ENCODE results near the gene MANBA. TPM values are rescaled to one million over a fixed set of nuclear protein-coding genes. Genes with fewer than 3 reads are reported as not detected.

The MANBA gene
- total RNA-seq, 4 donors from 2014 or later: 26.2 to 31.0 (median 27.7) TPM

- peaks cover 9 to 96% of the 10 kb centered on the region in 2 donors for H3K36me3 ChIP-seq
- ATAC-seq: no peak
- WGBS, 2 donors (ENCODE audit: low coverage in 1 of 2): 38 to 83% methylated on average over 1 of the region's 1 CpG
- no peak overlapping the region for H3K27ac ChIP-seq
- no peak overlapping the region for H3K4me3 ChIP-seq
- no peaks in the 10 kb centered on the region for H3K4me1 ChIP-seq
- no peaks in the 10 kb centered on the region for H3K9me3 ChIP-seq
- TF ChIP-seq, protein P1, sequence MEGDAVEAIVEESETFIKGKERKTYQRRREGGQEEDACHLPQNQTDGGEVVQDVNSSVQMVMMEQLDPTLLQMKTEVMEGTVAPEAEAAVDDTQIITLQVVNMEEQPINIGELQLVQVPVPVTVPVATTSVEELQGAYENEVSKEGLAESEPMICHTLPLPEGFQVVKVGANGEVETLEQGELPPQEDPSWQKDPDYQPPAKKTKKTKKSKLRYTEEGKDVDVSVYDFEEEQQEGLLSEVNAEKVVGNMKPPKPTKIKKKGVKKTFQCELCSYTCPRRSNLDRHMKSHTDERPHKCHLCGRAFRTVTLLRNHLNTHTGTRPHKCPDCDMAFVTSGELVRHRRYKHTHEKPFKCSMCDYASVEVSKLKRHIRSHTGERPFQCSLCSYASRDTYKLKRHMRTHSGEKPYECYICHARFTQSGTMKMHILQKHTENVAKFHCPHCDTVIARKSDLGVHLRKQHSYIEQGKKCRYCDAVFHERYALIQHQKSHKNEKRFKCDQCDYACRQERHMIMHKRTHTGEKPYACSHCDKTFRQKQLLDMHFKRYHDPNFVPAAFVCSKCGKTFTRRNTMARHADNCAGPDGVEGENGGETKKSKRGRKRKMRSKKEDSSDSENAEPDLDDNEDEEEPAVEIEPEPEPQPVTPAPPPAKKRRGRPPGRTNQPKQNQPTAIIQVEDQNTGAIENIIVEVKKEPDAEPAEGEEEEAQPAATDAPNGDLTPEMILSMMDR (IDR thresholded peaks at IDR 0.05): no peak
- TF ChIP-seq POLR2A (IDR thresholded peaks at IDR 0.05) (no peak), POLR2AphosphoS5 (IDR thresholded peaks at IDR 0.05) (no peak), EP300 (IDR thresholded peaks at IDR 0.05) (no peak)
- H3K27me3 ChIP-seq: no peaks in the 10 kb centered on the region
These were observed 162.5 kb downstream of the MANBA start for GRCh38 chr4:102598086-102598761.

GRCh38 chr4:102596532-102596931, 164.2 kb downstream of the MANBA start:
- Histone ChIP-seq H3K4me3 (no peak overlapping the region), H3K36me3 (peaks cover 9 to 86% of the 10 kb centered on the region in 2 donors), H3K27me3 (no peaks in the 10 kb centered on the region), H3K9me3 (no peaks in the 10 kb centered on the region), H3K27ac (no peak overlapping the region), H3K4me1 (no peaks in the 10 kb centered on the region)
- 77 to 93% methylated on average over 4 of the region's 4 CpGs for WGBS, 2 donors (ENCODE audit: low coverage in 1 of 2)
- TF ChIP-seq, protein P1 (IDR thresholded peaks at IDR 0.05): no peak
- TF ChIP-seq POLR2AphosphoS5 (IDR thresholded peaks at IDR 0.05): no peak
- no peak for TF ChIP-seq EP300 (IDR thresholded peaks at IDR 0.05)
- no peak for TF ChIP-seq POLR2A (IDR thresholded peaks at IDR 0.05)
- ATAC-seq: no peak

DNA sequence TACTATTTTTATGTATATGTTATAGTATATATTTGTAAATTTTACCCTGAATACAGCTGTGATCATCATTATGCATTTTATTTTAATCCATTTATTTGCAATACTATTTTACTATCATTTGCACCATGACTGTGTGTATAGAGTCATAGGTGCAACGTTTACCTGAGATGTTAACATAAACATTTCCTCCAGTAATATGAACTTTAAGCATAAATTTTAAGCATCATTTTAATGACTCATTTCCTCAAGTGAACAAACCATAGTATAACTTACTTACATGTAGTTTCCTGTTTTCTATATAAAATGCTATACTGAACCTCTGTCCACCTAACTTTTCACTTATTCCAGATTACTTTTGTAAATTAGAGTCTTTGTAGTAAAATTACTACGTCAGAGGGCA, 166.8 kb downstream of the MANBA start:
- WGBS, 2 donors (ENCODE audit: low coverage in 1 of 2): 77 to 82% methylated on average over 2 of the region's 2 CpGs
- Histone ChIP-seq H3K27ac (no peak overlapping the region), H3K9me3 (no peaks in the 10 kb centered on the region), H3K27me3 (no peaks in the 10 kb centered on the region), H3K4me1 (no peaks in the 10 kb centered on the region), H3K36me3 (peaks cover 9 to 82% of the 10 kb centered on the region in 2 donors), H3K4me3 (no peak overlapping the region)
- no peak for TF ChIP-seq POLR2AphosphoS5 (IDR thresholded peaks at IDR 0.05)
- ATAC-seq: no peak

GRCh38 chr4:102593147-102593546, 167.6 kb downstream of the MANBA start:
- Histone ChIP-seq H3K9me3 (no peaks in the 10 kb centered on the region), H3K4me3 (no peak overlapping the region), H3K27me3 (no peaks in the 10 kb centered on the region), H3K36me3 (peaks cover 9 to 82% of the 10 kb centered on the region in 2 donors), H3K4me1 (no peaks in the 10 kb centered on the region), H3K27ac (no peak overlapping the region)
- TF ChIP-seq POLR2AphosphoS5 (IDR thresholded peaks at IDR 0.05) (no peak), POLR2A (IDR thresholded peaks at IDR 0.05) (no peak)
- 79 to 89% methylated on average over 7 of the region's 7 CpGs for WGBS, 2 donors (ENCODE audit: low coverage in 1 of 2)
- ATAC-seq: no peak

- Histone ChIP-seq H3K27ac (no peak overlapping the region), H3K36me3 (peaks cover 9 to 82% of the 10 kb centered on the region in 2 donors), H3K4me3 (no peak overlapping the region), H3K9me3 (no peaks in the 10 kb centered on the region), H3K27me3 (no peaks in the 10 kb centered on the region), H3K4me1 (no peaks in the 10 kb centered on the region)
- no peak for ATAC-seq
- TF ChIP-seq POLR2AphosphoS5 (IDR thresholded peaks at IDR 0.05) (no peak), POLR2A (IDR thresholded peaks at IDR 0.05) (no peak), EP300 (IDR thresholded peaks at IDR 0.05) (no peak)
- TF ChIP-seq, protein P1 (IDR thresholded peaks at IDR 0.05): no peak
These were observed 168.5 kb downstream of the MANBA start for GRCh38 chr4:102592256-102592655.

DNA sequence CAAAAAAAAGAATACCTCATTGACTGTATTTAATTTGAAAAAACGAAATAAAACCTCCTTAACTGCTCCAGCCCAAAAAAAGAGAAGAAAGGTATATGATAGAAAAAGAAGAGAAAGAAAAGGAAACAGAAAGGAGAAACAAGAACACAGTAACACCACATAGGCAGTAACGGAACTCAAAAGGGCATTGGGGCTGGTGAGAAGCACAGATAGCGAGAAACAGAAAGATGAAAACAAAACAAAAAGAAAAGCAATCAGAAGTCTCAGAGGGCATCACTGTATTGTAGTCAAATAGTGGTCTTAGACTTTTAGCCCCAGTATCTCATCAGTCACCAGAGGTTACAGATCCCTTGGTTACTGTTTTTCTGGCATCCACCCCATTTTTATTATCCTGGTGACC, 171.0 kb downstream of the MANBA start:
- WGBS, 2 donors (ENCODE audit: low coverage in 1 of 2): 83 to 88% methylated on average over 3 of the region's 3 CpGs

More for the DNA sequence above, 171.0 kb downstream of the MANBA start:
- H3K36me3 ChIP-seq: peaks cover 0 to 82% of the 10 kb centered on the region in 2 donors
- TF ChIP-seq EP300 (IDR thresholded peaks at IDR 0.05) (no peak), POLR2AphosphoS5 (IDR thresholded peaks at IDR 0.05) (no peak), POLR2A (IDR thresholded peaks at IDR 0.05) (no peak)
- TF ChIP-seq, protein P1 (IDR thresholded peaks at IDR 0.05): no peak
- H3K27me3 ChIP-seq: no peaks in the 10 kb centered on the region
- no peak overlapping the region for H3K27ac ChIP-seq
- no peaks in the 10 kb centered on the region for H3K9me3 ChIP-seq
- H3K4me1 ChIP-seq: no peaks in the 10 kb centered on the region
- no peak overlapping the region for H3K4me3 ChIP-seq
- no peak for ATAC-seq

All from gastroesophageal sphincter (tissue), 4 donors.